SHP77 (cell line): ENCODE measurements around the gene GALNS.
"Not testable (repeated sequence)": the region's sequence is repeated elsewhere in the genome, so short reads cannot be mapped to it uniquely, and the experiment has no call there.

ENCODE experiments used
- DNase-seq, 2 experiments: peaks; one replicate each; lab custom pipeline; 2025; lab: John Stamatoyannopoulos, UW

GALNS gene

DNA sequence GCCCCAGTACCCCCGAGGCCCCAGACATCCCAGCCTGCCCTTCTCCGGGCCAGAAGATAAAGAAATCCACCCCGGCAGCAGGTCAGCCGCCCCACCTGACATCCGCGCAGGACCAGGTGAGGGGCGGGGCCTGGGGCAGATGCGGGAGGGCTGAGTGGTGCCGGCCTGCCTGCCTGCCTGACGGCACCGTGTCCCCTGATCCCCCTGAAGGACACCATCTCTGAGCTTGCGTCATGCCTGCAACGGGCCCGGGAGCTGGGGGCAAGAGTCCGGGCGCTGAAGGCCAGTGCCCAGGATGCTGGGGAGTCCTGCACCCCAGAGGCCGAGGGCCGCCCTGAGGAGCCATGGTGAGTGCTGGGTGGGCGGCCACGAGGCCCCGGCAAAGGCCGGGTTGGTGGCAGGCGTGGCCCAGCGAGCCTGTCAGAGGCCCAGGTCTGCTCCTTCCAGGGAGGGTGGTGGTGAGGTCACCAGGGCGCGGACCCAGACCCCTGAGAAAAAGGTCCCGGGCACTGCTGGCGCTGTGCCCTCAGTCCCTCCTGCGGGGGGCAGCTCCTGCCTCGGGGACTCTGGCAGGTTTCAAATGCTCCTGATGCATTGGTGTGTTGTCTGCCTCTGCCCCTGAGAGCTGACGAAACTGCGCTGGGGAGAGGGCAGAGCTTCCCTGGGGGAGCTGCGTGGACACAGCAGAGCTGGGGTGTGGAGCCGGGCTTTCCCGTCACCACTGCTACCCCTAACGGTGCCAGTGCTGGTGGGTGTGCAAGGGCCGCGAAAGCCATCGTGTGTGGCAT, 52.0 kb downstream of the GALNS start:
- peak; percentile 19 to 38 for DNase-seq

DNA sequence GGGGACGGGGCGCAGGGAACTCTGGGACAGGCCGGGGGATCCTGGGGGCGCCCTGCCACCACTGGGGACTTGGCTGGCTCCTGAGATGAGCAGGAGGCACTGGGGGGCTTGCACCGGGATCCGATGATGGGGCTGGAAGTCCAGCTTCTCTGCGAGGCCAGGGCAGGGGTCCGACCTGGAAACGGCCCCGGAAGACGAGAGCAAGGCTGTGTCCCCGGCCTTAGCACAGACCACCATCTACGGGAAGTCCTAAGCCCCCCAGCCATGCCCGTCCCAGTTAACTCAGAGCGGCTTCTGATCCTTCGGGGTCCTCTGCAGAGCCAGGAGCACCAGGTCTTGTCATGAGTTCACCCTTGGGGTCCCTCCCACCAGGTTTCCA, 52.6 kb downstream of the GALNS start:
- DNase-seq = no peak

DNA sequence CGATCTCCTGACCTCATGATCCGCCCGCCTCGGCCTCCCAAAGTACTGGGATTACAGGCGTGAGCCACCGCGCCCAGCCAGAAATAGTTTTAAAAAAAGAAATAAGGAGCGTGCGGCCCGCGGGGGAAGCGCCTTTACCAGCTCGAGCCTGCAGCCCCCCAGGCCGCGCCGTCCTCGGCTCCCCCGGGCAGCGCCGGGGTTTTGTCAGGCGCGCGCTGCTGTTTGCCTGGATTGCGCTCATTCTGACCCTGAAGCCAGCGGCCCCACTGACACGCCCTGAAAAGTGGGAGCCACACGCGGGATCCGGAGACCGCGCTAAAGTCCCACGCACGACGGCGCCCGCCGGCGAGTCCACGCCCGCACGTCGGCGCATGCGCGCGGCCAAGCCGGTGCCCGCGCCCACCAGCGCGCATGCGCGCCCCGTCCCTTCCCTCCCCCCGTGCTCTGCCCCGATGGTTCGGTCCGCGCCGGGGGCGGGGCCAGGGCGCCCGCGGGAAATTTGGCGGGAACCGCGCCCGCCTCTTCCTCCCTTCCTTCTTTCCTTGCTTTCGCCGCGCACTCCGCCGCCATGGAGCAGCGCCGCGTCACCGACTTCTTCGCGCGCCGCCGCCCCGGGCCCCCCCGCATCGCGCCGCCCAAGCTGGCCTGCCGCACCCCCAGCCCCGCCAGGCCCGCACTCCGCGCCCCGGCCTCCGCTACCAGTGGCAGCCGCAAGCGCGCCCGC, 53.3 kb downstream of the GALNS start, which contains the start of gene CDT1:
Gene CDT1 (plus strand): TSS at position 526 of the 724 bp plus-strand sequence. CDS start 43 bp downstream, at position 569.
- peak; percentile 56 to 75 for DNase-seq

DNA sequence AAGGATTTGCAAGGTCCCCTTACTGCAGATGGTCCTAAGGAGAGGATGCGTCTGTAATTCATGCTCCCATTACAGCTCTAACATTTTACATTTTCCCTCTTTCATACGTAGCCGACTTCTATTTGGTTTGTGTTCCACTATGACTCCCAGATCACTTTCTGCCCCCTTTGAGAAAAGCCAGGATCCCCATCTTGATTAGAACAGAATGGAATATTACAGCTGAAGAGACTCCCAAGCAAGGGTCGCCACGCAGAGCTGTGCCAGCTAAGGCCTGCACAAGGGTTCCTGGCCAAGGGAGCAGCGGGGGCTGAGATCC, 56.5 kb downstream of the GALNS start:
- DNase-seq = no peak

DNA sequence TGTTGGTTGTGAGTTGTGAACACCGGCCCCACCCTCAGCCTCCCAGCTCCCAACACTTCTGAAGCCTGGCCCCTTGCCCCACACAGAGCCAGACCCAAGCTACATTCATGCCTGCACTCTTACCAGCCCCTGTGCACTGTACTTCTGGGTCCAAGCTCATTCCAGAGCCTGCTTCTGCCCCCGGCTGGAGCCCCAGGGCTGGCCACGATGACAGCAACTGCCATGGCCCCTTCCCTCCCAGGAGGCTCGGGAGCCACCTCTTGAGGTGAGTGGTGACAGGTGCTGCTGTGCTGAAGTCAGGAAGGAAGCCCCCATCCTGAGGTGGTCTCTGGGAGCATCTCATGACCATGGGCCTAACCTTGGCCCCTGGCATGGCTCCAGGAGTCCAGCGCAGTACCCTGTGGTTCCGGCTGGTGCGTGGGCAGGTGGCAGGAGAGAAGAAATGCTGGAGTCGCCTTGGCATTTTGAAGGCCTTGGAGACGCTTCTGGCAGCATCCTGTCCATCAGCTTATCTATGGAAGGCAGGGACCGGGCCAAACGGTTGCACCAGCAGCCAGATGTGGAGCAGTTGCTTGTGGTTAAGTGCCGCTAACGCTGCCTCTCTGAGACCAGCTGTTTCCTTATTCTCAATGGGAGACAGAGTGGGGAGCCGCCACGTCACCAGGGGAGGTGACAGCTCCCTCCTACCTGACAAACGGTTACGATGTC, 57.0 kb downstream of the GALNS start:
- DNase-seq = no peak

DNA sequence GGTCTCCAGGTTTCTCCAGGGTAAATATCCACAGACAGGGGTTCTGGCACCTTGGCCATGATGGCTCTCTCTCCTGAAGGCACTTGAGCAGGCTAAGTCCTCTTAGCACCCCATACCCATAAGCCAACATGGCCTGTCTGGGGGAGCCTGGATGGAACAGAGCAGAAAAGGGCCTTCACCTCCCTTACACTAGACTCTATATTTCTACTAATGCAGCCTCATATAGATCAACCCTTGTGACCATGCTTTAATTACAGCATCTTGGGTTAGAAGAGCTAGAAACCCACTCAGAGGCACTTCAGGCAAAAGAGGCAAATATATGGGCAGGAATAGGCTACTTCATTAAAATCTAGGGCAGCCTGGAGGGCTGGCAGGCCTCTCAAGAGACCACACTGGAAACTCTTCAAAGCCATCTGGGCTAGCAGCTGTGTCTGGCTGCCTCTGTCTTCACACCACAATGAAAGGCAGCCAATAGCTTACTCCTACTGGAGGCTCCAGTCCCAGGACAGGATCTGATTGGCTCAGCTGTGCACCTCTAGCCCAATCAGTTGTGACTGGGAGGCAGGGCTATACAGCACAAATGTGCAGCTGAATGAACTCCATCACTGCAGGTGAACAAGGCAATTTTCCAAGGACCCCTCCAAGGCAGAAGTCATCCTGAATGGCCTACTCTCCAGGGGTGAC, 57.8 kb downstream of the GALNS start:
- peak; percentile 32 to 63 for DNase-seq

DNA sequence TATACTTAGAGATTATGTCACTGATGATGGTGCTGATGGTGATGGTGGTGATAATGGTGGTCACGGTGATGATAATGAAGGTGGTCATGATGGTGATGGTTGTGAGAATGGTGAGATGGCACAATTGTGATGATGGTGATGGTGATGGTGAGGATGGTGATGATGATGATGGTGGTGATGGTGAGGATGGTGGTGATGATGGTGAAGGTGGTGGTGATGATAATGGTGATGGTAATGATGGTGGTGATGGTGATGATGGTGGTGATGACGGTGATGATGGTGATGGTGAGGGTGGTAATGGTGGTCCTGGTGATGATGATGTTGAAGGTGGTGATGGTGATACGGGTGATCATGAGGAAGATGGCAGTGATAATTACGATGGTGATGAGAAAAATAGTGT, 58.7 kb downstream of the GALNS start:
- DNase-seq = no peak

DNA sequence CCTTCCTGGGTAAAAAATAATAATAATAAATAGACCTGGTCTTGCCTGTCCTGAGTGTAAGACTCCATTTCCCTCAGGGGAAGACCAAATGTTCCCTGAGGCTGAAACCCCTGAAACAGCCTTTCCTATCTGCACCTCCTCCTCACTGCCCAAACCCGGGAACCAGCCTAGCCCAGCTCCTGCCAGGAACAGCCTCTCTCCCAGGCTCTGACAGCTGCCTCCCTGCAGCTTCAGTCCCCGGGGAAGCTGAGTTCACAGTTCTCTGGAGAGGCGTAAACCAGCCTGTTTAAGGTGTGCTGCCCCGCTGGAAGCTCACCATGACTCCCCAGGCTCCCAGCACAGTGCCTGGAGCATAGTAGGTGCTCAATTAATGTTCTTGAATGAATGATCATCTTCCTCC, 60.5 kb downstream of the GALNS start:
- DNase-seq = no peak

DNA sequence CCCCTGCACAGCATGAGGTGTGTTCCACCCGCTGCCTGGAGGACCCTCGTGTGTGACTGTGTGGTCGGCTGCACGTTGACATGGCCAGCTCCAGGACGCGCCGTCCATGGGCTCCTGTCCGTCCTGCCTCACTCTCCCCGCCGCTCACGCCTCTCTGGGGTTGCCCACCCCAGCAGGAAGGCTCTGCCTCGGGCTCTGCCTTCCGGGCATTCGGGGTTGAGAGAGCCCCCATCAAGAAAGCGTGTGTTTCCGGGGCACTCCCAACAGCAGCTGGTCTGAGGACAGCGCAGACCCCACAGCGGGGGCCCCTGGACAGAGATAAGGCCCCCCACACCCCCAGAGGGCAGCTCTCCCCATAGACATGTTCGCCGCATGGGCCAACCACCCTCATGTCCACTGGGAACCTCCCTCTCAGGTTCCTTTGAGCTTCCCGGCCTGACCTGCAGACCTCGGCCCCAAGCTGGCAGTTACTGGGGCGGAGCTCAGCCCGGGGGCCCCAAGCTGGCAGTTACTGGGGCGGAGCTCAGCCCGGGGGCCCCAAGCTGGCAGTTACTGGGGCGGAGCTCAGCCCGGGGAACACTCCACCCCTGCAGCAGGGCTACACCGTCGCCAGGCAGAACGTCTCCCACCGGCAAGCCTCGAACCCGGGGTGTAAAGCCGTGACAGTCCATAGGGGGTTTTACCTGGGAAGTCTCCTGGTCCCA, 63.3 kb downstream of the GALNS start:
- DNase-seq = no peak

DNA sequence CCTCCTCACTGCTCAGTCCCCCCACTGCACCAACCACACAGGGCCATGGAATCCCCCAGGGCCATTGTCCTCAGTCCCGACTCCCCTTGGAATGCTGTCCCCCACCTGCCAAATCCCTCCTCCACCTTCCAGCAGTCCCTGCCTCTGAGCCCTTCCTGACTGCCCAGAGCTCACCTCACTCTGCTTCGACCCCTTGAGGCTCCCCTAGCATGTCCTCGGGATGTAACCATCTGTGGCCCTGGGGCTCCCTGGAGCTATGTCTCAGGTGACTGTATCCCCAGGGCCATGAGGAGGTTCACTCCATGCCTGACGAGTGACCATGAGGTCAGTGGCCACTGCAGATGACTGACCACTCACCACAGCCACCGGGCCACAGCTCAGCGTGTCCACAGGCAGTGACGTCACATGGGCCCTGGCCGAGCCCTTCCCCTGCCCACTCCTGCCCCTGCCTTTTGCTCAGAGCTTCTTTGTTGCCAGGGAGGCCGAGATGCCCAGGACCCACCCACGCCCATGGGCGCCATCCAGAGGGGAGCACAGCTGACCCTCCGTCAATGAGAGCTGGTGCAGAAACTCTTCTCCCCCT, 64.0 kb downstream of the GALNS start:
- no peak for DNase-seq

DNA sequence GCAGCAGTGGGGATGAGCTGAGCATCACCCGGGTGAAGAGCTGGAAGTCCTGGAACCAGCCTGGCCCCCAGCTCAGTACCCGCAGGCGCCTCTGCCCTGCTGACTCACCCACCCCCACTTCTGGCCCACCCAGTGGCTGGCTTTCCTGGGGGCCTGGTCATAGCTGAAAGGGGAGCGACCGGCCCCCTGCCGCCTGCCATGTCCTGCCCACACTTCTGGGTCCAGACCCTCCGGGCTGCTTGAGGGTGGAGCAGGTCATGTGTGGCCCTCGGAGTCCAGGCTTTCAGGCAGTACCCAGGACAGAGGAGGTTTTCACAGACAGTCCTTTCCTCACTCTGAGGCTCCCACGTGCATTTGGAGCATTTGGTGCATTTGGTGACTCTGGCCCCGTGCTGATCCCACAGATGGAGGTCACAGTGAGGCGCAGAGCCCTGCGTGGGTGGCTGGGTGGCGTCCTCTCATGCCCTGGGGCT, 64.6 kb downstream of the GALNS start:
- DNase-seq = no peak

DNA sequence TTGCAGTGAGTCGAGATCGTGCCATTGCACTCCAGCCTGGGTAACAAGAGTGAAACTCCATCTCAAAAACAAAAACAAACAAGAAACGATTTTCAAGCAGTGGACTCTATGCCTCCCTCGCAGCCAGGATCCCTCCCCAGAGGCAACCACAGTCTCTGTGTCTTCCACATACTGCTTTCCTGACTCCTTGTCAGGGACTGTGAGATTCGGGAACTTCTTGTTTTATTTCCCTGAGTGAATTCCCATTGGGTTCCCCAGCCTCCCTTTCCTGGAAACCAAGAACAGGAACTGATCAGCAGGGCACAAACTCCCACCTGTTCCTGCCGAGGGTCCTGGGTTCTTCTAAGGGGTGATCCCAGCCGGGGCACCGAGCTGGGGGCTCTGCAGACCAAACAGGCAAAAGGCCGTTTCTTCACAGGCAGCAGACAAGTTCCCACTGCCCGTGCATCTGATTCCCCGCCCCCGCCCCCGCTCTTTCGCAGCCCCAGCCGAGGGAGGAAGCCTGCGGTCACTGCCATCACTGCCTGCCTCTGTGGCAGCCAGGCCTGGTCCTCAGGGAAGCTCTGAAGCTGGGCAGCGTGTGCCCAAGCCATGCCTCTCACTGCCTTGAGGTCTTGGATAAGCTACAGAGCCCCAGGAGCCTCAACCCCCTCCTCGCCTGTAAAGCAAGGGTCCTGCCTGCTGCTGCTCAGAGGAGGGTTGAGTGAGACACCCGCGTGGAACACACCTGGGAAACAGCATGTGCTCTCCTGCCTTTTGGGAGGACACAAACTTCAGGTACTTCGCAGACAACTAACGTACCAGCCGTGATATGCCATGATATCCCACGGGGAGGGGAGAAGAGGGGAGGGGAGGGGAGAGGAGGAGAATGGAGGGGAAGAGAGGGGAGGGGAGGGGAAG, 66.2 kb downstream of the GALNS start:
- peak in 1 of 2 experiments; percentile 37 for DNase-seq

DNA sequence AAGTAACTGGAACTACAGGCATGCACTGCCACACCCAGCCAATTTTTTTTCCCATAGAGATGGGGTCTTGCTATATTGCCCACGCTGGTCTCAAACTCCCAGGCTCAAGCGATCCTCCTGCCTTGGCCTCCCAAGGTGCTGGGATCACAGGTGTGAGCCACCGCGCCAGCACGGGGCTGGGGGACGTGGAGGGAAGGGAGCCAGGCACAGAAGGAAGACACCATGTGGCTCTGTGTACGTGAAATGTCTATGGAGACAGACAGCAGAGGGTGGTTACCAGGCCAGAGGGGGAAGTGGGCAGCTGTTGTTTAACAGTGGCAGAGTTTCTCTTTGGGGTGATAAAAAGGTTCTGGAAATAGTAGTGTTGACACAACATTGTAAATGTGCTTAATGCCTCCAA, 67.2 kb downstream of the GALNS start:
- no peak for DNase-seq

DNA sequence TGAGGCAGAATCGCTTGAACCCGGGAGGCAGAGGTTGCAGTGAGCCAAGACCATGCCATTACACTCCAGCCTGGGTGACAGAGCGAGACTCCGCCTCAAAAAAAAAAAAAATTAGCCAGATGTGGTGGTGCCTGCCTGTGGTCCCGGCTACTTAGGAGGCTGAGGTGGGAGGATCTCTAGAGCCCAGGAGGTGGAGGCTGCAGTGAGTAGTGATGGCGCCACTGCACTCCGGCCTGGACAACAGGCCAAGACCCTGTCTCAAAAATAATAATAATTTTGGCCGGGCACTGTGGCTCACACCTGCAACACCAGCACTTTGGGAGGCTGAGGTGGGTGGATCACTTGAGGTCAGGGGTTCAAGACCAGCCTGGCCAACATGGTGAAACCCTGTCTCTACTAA, 68.0 kb downstream of the GALNS start:
- DNase-seq = not testable (repeated sequence)

DNA sequence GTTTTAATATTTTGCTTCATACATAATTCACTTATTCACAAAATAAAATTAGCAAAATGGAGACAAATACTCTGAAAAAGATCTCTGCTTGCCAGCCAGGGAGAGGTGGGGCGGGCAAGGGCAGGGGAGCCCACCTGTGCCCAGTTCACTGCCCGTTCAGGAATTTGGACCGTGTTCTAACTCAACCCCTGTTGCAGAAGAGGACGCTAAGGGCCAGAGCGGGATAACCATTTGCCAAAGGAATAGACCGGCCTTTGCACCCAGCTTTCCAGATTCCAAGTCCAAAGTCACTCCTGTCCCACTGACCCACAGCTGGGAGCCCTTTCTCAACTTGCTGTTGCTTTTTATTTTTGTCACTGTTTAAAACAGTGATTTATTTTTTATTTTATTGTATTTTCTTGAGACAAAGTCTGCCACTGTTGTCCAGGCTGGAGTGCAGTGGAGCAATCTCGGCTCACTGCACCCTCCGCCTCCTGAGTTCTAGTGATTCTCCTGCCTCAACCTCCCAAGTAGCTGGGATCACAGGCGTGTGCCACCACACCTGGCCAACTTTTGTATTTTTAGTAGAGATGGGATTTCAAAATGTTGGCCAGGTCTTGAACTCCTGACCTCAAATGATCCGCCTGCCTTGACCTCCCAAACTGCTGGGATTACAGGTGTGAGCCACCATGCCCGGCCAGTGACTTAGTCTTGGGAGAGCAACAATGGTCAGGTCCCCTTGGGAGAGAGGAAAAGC, 69.0 kb downstream of the GALNS start:
- no peak for DNase-seq

DNA sequence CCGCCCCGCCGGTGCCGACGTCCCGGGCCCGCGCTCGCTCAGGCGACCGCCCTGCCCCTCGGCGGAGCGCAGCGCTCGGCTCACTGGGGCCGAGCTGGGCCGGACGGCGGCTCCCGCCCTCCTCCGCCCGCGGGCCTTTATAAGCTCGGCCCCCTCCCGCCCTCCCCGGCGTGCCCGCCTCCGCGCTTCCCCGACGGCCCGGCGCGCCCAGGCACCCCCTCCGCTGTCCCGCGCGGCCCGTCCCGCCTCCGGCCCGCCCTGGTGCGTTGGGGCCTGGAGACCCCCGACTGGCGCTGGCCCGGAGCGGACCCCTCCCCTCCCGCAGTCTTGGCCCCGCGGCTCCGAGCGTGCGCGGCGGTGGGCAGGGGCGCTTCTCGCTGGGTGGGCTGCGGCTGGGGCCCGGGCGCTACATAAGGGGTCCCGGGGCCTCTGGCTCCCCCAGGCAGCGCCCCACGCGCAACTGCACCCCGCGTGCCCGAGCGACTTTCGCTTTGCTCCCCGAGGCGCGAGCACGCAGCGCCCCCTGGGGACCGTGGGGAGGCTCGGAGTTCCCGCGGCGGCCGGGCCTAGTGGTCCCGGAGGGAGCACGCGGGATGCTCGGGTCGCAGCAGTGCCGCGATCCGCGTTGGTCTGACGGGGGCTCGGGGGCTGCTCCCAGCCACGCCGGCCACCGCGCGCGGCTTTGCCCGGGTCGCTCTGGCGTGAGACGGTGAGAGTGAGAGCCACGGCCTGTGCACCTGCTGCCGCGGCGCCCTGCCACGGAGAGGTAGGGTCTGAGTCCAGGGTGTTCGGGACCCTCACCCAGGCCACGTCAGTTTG, 71.4 kb downstream of the GALNS start, which contains the start of gene PIEZO1:
Gene PIEZO1 (minus strand): TSS at position 115 of the 819 bp plus-strand sequence. CDS start 256 bp downstream, outside the sequence.
- no peak for DNase-seq

DNA sequence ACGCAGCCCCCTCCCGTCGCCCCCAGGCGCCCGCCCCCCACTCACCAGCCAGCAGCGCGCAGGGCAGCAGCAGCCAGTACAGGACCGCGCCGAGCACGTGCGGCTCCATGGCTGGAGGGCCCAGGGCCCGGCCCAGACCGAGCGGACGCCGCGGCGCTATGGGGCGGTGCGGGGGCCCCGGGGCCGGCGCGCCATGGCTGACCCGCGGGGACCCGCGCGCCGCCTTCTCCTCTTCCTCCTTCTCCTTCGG, 72.0 kb downstream of the GALNS start:
- DNase-seq = no peak

DNA sequence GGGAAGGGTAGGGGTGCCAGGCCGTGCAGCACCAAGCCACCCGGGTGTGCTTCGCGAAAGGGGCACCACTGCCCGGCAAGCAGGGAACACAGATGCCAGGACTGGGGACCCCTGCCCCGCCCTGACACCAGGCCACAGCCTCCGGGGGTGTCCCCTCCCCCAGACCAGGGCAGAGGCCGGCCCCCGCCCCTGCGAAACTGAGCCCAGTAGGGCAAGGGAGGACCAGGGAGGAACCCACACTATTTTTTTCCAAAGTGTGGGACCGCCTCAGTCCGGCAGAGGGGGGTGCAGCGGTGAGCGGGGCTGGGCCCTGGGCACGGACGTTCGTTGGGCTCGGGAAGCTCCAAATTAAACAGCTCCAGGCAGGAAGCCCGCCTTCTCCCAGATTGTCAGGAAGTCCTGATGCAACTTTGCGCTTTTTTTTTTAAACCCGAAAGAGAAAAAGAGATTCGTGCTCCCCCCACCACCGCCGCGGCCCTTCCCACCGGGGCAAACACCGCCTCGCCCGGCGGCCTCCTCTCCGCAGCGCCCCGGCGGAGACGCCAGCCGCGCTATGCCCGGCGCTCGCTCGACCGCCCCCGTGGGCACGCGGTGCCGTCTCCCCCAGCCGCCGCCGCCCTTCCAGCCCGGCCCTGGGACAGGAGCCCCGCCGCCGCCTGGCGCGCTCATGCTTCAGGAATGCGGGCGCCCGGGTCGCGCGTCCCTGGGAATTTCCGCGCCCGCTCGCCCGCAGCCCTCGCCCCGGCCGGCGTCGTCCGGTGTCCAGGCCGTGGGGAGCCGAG, 72.5 kb downstream of the GALNS start:
- no peak for DNase-seq
